LoVo (cell line): ENCODE data around the gene RAB40C.

Source experiments
- DNase-seq: peaks from one replicate; pipeline ENCODE4 v3.0.0-alpha.2; 2016; ENCODE audit warnings: low spot score

Gene RAB40C

GRCh38 chr16:559411-560203 lies 30.3 kb upstream of the RAB40C start:
- no peak for DNase-seq

GRCh38 chr16:560204-560700 lies 29.6 kb upstream of the RAB40C start, which contains the start of gene PRR35:
Gene PRR35 (plus strand): TSS chr16:560394. CDS start chr16:563295, 2,901 bp downstream.
- no peak for DNase-seq

GRCh38 chr16:560701-561412 lies 29.0 kb upstream of the RAB40C start:
- no peak for DNase-seq

GRCh38 chr16:561413-561794 lies 28.5 kb upstream of the RAB40C start:
- no peak for DNase-seq

GRCh38 chr16:561957-562938 lies 27.6 kb upstream of the RAB40C start:
- DNase-seq = no peak

GRCh38 chr16:563072-563644 lies 26.7 kb upstream of the RAB40C start:
- DNase-seq = no peak

GRCh38 chr16:564690-565418 lies 25.0 kb upstream of the RAB40C start:
- no peak for DNase-seq

- DNase-seq = no peak
These were observed 24.2 kb upstream of the RAB40C start for GRCh38 chr16:565419-566330.

- no peak for DNase-seq
These were observed 23.1 kb upstream of the RAB40C start, which contains the start of gene NHLRC4 for GRCh38 chr16:566475-567372. Gene NHLRC4 (plus strand): TSS chr16:567005. CDS start chr16:568048, 1,043 bp downstream.

- DNase-seq = no peak
These were observed 22.3 kb upstream of the RAB40C start for GRCh38 chr16:567373-568256.

- no peak for DNase-seq
These were observed 21.2 kb upstream of the RAB40C start for GRCh38 chr16:568401-569258.

- peak; percentile 60 for DNase-seq
These were observed 20.2 kb upstream of the RAB40C start, which contains the start of gene PIGQ for GRCh38 chr16:569445-570254. Gene PIGQ (plus strand): TSS chr16:569968. CDS start chr16:574075, 4,107 bp downstream.

- DNase-seq = no peak
These were observed 16.8 kb upstream of the RAB40C start for GRCh38 chr16:572865-573650.

- DNase-seq = no peak
These were observed 15.7 kb upstream of the RAB40C start for GRCh38 chr16:574021-574760.
